Nephron progenitor cell (in vitro differentiated cells): Measurements from ENCODE around the gene FRMD1.

Experiments used
- DNase-seq: peaks from one replicate; pipeline ENCODE4 v3.0.0; 2021
- H3K27ac Mint-ChIP-seq: 2 replicates; pipeline ENCODE4 v1.8.0; 2021; ENCODE audit warnings: mild to moderate bottlenecking, moderate library complexity, mixed read lengths
- H3K27me3 Mint-ChIP-seq: 2 replicates; pipeline ENCODE4 v1.8.0; 2021; ENCODE audit warnings: mild to moderate bottlenecking, low read depth, mixed read lengths; ENCODE audit not compliant: poor library complexity
- H3K36me3 Mint-ChIP-seq: 2 replicates; pipeline ENCODE4 v1.8.0; 2021; ENCODE audit warnings: low read depth, mixed read lengths
- H3K4me1 Mint-ChIP-seq: 2 replicates; pipeline ENCODE4 v1.8.0; 2021; ENCODE audit warnings: mixed read lengths
- H3K4me3 Mint-ChIP-seq: 2 replicates; pipeline ENCODE4 v1.8.0; 2021; ENCODE audit warnings: mild to moderate bottlenecking, moderate library complexity, mixed read lengths
- H3K9me3 Mint-ChIP-seq: 2 replicates; pipeline ENCODE4 v1.8.0; 2021; ENCODE audit warnings: mild to moderate bottlenecking, moderate library complexity, mixed read lengths
- CTCF ChIP-seq: fragments of 200-600 bp; sonication (generic); IDR thresholded peaks from 2 replicates; pipeline ENCODE4 v1.5.0; 2021; ENCODE audit warnings: antibody characterized with exemption

FRMD1 gene

GRCh38 chr6:168078943-168079405, at the start of gene FRMD1:
Gene FRMD1, minus strand, starts transcription at chr6:168079212. Its CDS starts 118 bp downstream, at chr6:168079094.
- no peak for TF ChIP-seq CTCF
- Mint-ChIP-seq H3K9me3 (no peaks in the 10 kb centered on the region), H3K4me1 (peaks cover 42% of the 10 kb centered on the region), H3K27ac (no peak within 1 kb of the TSS), H3K4me3 (no peak within 1 kb of the TSS), H3K27me3 (peaks cover 8% of the 10 kb centered on the region), H3K36me3 (no peaks in the 10 kb centered on the region)
- DNase-seq = no peak

GRCh38 chr6:168128006-168128630, 49.1 kb upstream of the FRMD1 start:
- peaks cover 20% of the 10 kb centered on the region for H3K27me3 Mint-ChIP-seq
- peaks cover under 1% of the 10 kb centered on the region for H3K9me3 Mint-ChIP-seq
- H3K27ac Mint-ChIP-seq = no peak overlapping the region
- no peak overlapping the region for H3K4me3 Mint-ChIP-seq
- TF ChIP-seq CTCF = no peak
- no peaks in the 10 kb centered on the region for H3K36me3 Mint-ChIP-seq
- peaks cover 40% of the 10 kb centered on the region for H3K4me1 Mint-ChIP-seq
- DNase-seq = no peak

GRCh38 chr6:168127384-168127868, 48.4 kb upstream of the FRMD1 start:
- TF ChIP-seq CTCF = no peak

GRCh38 chr6:168126566-168127383, 47.8 kb upstream of the FRMD1 start:
- Mint-ChIP-seq H3K9me3 (peaks cover 4% of the 10 kb centered on the region), H3K36me3 (no peaks in the 10 kb centered on the region), H3K4me3 (no peak overlapping the region), H3K27me3 (peaks cover 8% of the 10 kb centered on the region), H3K27ac (no peak overlapping the region), H3K4me1 (peaks cover 27% of the 10 kb centered on the region)
- no peak for TF ChIP-seq CTCF
- no peak for DNase-seq

More at GRCh38 chr6:168127384-168127868, 48.4 kb upstream of the FRMD1 start:
- DNase-seq = no peak
- Mint-ChIP-seq H3K36me3 (no peaks in the 10 kb centered on the region), H3K4me1 (peaks cover 33% of the 10 kb centered on the region), H3K9me3 (peaks cover 4% of the 10 kb centered on the region), H3K27ac (no peak overlapping the region), H3K4me3 (no peak overlapping the region), H3K27me3 (peaks cover 14% of the 10 kb centered on the region)

GRCh38 chr6:168125429-168126001, 46.5 kb upstream of the FRMD1 start:
- H3K4me3 Mint-ChIP-seq = no peak overlapping the region
- peaks cover 4% of the 10 kb centered on the region for H3K9me3 Mint-ChIP-seq
- peaks cover 26% of the 10 kb centered on the region for H3K4me1 Mint-ChIP-seq
- no peak for TF ChIP-seq CTCF
- H3K27me3 Mint-ChIP-seq = peaks cover 4% of the 10 kb centered on the region
- no peak overlapping the region for H3K27ac Mint-ChIP-seq
- H3K36me3 Mint-ChIP-seq = no peaks in the 10 kb centered on the region
- no peak for DNase-seq
